Measurements from ENCODE around the gene RALB.
"Not testable (repeated sequence)": the region's sequence is repeated elsewhere in the genome, so short reads cannot be mapped to it uniquely, and the experiment has no call there.

The RALB gene

GRCh38 chr2:120308038-120308910, 55.6 kb downstream of the RALB start:
- Mint-ChIP-seq H3K4me1 (ENCODE audit: low read depth) (peaks cover 20% of the 10 kb centered on the region), H3K36me3 (ENCODE audit: low read depth) (peaks cover 8% of the 10 kb centered on the region), H3K9me3 (no peaks in the 10 kb centered on the region), H3K4me3 (no peak overlapping the region), H3K27ac (no peak overlapping the region), H3K27me3 (peaks cover 11% of the 10 kb centered on the region)
- intact Hi-C loops (cut with micrococcal nuclease) = no loop called here

DNA sequence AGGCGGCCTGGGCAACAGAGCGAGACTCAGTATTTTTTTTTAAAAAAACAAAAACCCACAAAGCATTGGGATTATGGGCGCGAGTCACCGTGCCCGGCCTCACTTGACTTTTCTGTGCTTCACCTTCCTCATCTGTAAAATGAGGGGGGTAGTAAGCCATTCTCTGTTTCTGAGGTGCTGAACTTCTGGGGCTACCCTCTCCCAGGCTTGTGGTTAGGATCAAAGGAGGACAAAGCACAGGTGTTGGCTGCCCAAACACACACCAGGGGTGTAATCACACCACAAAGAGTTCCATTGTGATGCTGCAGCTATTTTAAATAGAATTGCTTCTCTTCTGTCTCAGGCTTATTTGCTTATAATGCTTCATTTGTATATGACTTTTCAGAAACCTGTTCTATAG, 57.5 kb downstream of the RALB start:
- H3K36me3 Mint-ChIP-seq (ENCODE audit: low read depth) = no peaks in the 10 kb centered on the region
- H3K4me3 Mint-ChIP-seq = no peak overlapping the region
- intact Hi-C loops (cut with micrococcal nuclease) = loop anchor here (5.0 kb wide), 2 partner anchors 88 to 133 kb away; partner anchors contain the start of gene TMEM185B
- no peak overlapping the region for H3K27ac Mint-ChIP-seq
- no peaks in the 10 kb centered on the region for H3K9me3 Mint-ChIP-seq
- H3K27me3 Mint-ChIP-seq = peaks cover 30% of the 10 kb centered on the region
- peaks cover 23% of the 10 kb centered on the region for H3K4me1 Mint-ChIP-seq (ENCODE audit: low read depth)

GRCh38 chr2:120310841-120311240, 58.2 kb downstream of the RALB start:
- Mint-ChIP-seq H3K27me3 (peaks cover 37% of the 10 kb centered on the region), H3K4me1 (ENCODE audit: low read depth) (peaks cover 16% of the 10 kb centered on the region)
- intact Hi-C loops (cut with micrococcal nuclease) = loop anchor here (5.0 kb wide), 2 partner anchors 89 to 134 kb away; partner anchors contain the start of gene TMEM185B
- H3K36me3 Mint-ChIP-seq (ENCODE audit: low read depth); H3K27ac Mint-ChIP-seq; H3K4me3 Mint-ChIP-seq; H3K9me3 Mint-ChIP-seq: not testable (repeated sequence)

DNA sequence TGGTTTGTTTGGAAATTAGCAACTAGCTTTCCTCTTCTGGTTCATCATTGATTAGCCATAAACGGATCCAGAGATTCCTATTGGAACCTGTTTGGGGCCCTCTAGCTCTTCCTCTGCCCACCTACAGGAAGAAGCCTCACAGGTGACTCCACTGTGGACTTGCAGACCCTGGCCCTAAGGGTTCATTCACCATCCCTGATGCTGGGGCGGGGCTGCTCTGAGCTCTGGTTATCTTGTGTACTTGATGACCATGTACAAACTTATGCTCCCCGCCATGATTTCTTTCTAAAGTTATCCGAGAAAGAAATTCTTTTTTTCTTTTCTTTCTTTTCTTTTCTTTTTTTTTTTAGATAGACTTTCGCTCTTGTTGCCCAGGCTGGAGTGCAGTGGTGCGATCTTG, 59.4 kb downstream of the RALB start:
- intact Hi-C loops (cut with micrococcal nuclease) = loop anchor here (2.0 to 5.0 kb wide), 3 partner anchors 90 to 201 kb away; partner anchors contain the start of gene TMEM185B
- H3K27me3 Mint-ChIP-seq = peaks cover 41% of the 10 kb centered on the region
- H3K4me3 Mint-ChIP-seq = no peak overlapping the region
- H3K27ac Mint-ChIP-seq = no peak overlapping the region
- peaks cover 11% of the 10 kb centered on the region for H3K4me1 Mint-ChIP-seq (ENCODE audit: low read depth)
- no peaks in the 10 kb centered on the region for H3K9me3 Mint-ChIP-seq
- H3K36me3 Mint-ChIP-seq (ENCODE audit: low read depth) = no peaks in the 10 kb centered on the region

GRCh38 chr2:120312860-120313694, 60.4 kb downstream of the RALB start:
- peaks cover 42% of the 10 kb centered on the region for H3K27me3 Mint-ChIP-seq
- intact Hi-C loops (cut with micrococcal nuclease) = loop anchor here (2.0 to 5.0 kb wide), 3 partner anchors 91 to 202 kb away; partner anchors contain the start of gene TMEM185B
- H3K9me3 Mint-ChIP-seq = no peaks in the 10 kb centered on the region
- peaks cover 11% of the 10 kb centered on the region for H3K4me1 Mint-ChIP-seq (ENCODE audit: low read depth)
- peak overlapping the region; percentile 50 for H3K4me3 Mint-ChIP-seq
- no peak overlapping the region for H3K27ac Mint-ChIP-seq
- no peaks in the 10 kb centered on the region for H3K36me3 Mint-ChIP-seq (ENCODE audit: low read depth)

DNA sequence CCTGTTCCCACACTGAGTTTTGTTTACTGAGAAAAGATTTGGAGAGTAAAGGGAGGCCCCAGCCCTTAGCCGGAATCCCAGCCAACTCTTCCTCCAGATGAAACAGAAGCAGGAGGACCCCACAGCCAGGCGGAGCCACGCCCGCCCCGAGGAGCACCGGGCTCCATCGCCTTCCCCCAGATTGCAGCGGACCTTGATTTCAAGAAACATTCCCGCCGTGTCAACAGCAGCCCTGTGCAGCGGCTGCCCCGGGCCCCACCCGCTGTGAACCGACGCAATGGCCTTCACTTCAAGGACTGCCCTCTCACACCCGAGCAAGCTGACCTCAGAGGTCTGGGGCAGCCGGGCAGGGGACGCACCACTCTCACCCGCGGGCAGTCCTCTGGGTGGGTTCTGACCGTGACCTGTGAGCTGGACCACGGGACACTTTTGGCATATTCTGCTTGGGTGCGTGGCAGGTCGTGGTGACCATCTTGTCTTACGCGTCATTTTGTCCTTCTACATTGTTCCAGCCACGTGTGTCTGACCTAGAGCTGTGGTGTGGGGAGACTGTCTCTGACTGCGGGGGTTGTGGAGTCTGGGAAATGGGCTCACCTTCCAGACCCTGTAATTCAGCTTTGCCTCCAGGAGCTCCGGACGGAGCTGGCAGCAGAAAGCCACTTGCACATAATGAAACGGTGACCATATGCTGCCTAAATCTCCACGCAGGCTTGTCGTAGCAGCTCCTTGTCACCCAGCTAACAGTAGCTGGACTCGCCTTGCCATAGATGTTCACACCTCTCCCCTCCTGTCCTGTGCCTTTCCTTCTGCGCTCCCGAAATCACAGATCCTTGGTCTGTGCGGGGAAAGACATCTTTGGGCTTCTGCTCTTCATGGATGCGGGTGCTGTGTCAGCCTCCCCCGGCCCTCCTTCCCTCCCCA, 61.3 kb downstream of the RALB start:
- Mint-ChIP-seq H3K4me1 (ENCODE audit: low read depth) (peaks cover 11% of the 10 kb centered on the region), H3K4me3 (no peak overlapping the region), H3K27me3 (peaks cover 45% of the 10 kb centered on the region), H3K9me3 (no peaks in the 10 kb centered on the region), H3K27ac (no peak overlapping the region), H3K36me3 (ENCODE audit: low read depth) (no peaks in the 10 kb centered on the region)
- intact Hi-C loops (cut with micrococcal nuclease) = loop anchor here (2.0 to 5.0 kb wide), 3 partner anchors 92 to 203 kb away; partner anchors contain the start of gene TMEM185B

GRCh38 chr2:120314690-120315366, 62.2 kb downstream of the RALB start:
- H3K27ac Mint-ChIP-seq = no peak overlapping the region
- intact Hi-C loops (cut with micrococcal nuclease) = loop anchor here (5.0 kb wide), 2 partner anchors 93 to 138 kb away; partner anchors contain the start of gene TMEM185B
- no peak overlapping the region for H3K4me3 Mint-ChIP-seq
- peaks cover 45% of the 10 kb centered on the region for H3K27me3 Mint-ChIP-seq
- H3K36me3 Mint-ChIP-seq (ENCODE audit: low read depth) = no peaks in the 10 kb centered on the region
- H3K9me3 Mint-ChIP-seq = no peaks in the 10 kb centered on the region
- peaks cover 11% of the 10 kb centered on the region for H3K4me1 Mint-ChIP-seq (ENCODE audit: low read depth)

- H3K4me3 Mint-ChIP-seq = no peak overlapping the region
- peaks cover 45% of the 10 kb centered on the region for H3K27me3 Mint-ChIP-seq
- H3K9me3 Mint-ChIP-seq = no peaks in the 10 kb centered on the region
- H3K4me1 Mint-ChIP-seq (ENCODE audit: low read depth) = peaks cover 11% of the 10 kb centered on the region
- H3K36me3 Mint-ChIP-seq (ENCODE audit: low read depth) = no peaks in the 10 kb centered on the region
- intact Hi-C loops (cut with micrococcal nuclease) = no loop called here
- no peak overlapping the region for H3K27ac Mint-ChIP-seq
These were observed 62.8 kb downstream of the RALB start for GRCh38 chr2:120315367-120316033.

- H3K4me3 Mint-ChIP-seq = no peak overlapping the region
- H3K36me3 Mint-ChIP-seq (ENCODE audit: low read depth) = no peaks in the 10 kb centered on the region
- H3K4me1 Mint-ChIP-seq (ENCODE audit: low read depth) = peaks cover 11% of the 10 kb centered on the region
- H3K9me3 Mint-ChIP-seq = no peaks in the 10 kb centered on the region
- intact Hi-C loops (cut with micrococcal nuclease) = no loop called here
- H3K27me3 Mint-ChIP-seq = peaks cover 45% of the 10 kb centered on the region
- no peak overlapping the region for H3K27ac Mint-ChIP-seq
These were observed 63.4 kb downstream of the RALB start for GRCh38 chr2:120316071-120316470.

GRCh38 chr2:120316528-120317179, 64.0 kb downstream of the RALB start:
- intact Hi-C loops (cut with micrococcal nuclease) = no loop called here
- Mint-ChIP-seq H3K36me3 (ENCODE audit: low read depth) (no peaks in the 10 kb centered on the region), H3K4me1 (ENCODE audit: low read depth) (peaks cover 11% of the 10 kb centered on the region), H3K4me3 (no peak overlapping the region), H3K9me3 (no peaks in the 10 kb centered on the region), H3K27ac (no peak overlapping the region), H3K27me3 (peaks cover 45% of the 10 kb centered on the region)

DNA sequence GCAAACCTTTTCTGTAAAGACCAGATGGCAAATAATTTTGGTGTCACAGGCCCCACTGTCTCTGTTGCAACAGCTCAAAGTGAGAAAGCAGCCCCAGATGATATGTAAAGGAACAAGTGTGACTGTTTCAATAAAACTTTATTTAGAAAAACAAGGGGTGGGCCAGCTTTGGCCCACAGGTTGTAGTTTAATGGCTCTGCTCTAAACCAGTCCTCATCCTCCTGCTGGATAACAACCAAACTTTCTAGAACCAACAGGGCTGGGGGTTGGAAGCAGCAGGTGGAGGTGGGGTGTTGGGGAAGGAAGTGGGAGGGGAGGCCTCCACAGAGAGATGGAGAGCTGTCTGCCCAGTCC, 64.5 kb downstream of the RALB start:
- peaks cover 42% of the 10 kb centered on the region for H3K27me3 Mint-ChIP-seq
- no peak overlapping the region for H3K27ac Mint-ChIP-seq
- H3K4me1 Mint-ChIP-seq (ENCODE audit: low read depth) = peaks cover 11% of the 10 kb centered on the region
- intact Hi-C loops (cut with micrococcal nuclease) = no loop called here
- no peaks in the 10 kb centered on the region for H3K36me3 Mint-ChIP-seq (ENCODE audit: low read depth)
- no peak overlapping the region for H3K4me3 Mint-ChIP-seq
- H3K9me3 Mint-ChIP-seq = no peaks in the 10 kb centered on the region

GRCh38 chr2:120317916-120318315, 65.3 kb downstream of the RALB start:
- Mint-ChIP-seq H3K27ac (no peak overlapping the region), H3K9me3 (no peaks in the 10 kb centered on the region), H3K4me3 (no peak overlapping the region), H3K4me1 (ENCODE audit: low read depth) (peaks cover 6% of the 10 kb centered on the region), H3K27me3 (peaks cover 35% of the 10 kb centered on the region), H3K36me3 (ENCODE audit: low read depth) (no peaks in the 10 kb centered on the region)
- intact Hi-C loops (cut with micrococcal nuclease) = no loop called here

Data from dendritic cell treated with granulocyte-macrophage colony-stimulating factor and Interleukin-4, amounts not matched to agents 40 ng/mL and 50 ng/mL, for 4 days (primary cell).